Measurements from ENCODE around the gene VWF. TPM values are rescaled to one million over a fixed set of nuclear protein-coding genes. Genes with fewer than 3 reads are reported as not detected.

VWF gene
- total RNA-seq: 1,356 and 2,070 TPM in 2 replicates

GRCh38 chr12:6124411-6125309 lies at the start of gene VWF:
VWF (minus strand) TSS chr12:6124670; CDS start chr12:6123196, 1,474 bp downstream.

GRCh38 chr12:5945071-5946008 lies 179.1 kb downstream of the VWF start, which contains the start of gene ANO2:
ANO2 (minus strand) TSS chr12:5945259; CDS start chr12:5945217, 42 bp downstream.

Small RNA genes lying within 50 kb of the gene (small RNA-seq; reads per million reads assigned to genes)
- not detected for gene RN7SL69P

Other genes with a start within 250 kb of the VWF start
- gene ANO2, start 179.4 kb downstream of the VWF start, total RNA-seq: 45.6 and 58.5 TPM in 2 replicates
- 824 and 1,145 TPM in 2 replicates for gene CD9, start 75.7 kb upstream of the VWF start, total RNA-seq
- under 0.01 TPM in 1 of 2 replicates, not detected in the other for gene PLEKHG6, start 186.0 kb upstream of the VWF start, total RNA-seq
- 123 and 161 TPM in 2 replicates for gene TNFRSF1A, start 217.4 kb upstream of the VWF start, total RNA-seq

Data from vein endothelial cell (primary cell).